NCI-H2196 treated with DMSO at 0.1 percent for 48 hours (cell line): Measurements from ENCODE around the gene CMA1.
"Not testable (repeated sequence)": the region's sequence is repeated elsewhere in the genome, so short reads cannot be mapped to it uniquely, and the experiment has no call there.

Experiments
- DNase-seq: peaks from one replicate; lab custom pipeline; 2025; ENCODE audit not compliant: unreplicated experiment; lab: John Stamatoyannopoulos, UW

CMA1 gene

GRCh38 chr14:24470450-24470849 lies 37.6 kb downstream of the CMA1 start:
- DNase-seq: not testable (repeated sequence)

GRCh38 chr14:24465805-24466204 lies 42.3 kb downstream of the CMA1 start:
- no peak for DNase-seq

DNA sequence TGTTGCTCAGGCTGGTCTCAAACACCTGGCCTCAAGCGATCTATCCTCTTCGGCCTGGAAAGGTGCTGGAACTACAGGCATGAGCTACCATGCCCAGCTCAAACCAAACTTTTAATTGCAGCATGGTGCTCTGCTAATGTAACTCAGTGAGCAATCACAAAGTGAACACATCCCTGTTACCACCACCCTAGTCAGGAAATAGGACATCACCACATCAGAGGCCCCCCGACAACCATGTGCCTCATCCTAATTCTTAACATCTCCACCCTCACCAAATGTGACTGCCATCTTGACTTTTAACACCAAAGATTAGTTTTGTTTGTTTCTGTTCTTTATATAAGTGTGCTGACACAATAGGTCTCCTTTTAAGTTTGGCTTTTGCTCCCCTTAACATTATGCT lies 42.7 kb downstream of the CMA1 start:
- DNase-seq: no peak

DNA sequence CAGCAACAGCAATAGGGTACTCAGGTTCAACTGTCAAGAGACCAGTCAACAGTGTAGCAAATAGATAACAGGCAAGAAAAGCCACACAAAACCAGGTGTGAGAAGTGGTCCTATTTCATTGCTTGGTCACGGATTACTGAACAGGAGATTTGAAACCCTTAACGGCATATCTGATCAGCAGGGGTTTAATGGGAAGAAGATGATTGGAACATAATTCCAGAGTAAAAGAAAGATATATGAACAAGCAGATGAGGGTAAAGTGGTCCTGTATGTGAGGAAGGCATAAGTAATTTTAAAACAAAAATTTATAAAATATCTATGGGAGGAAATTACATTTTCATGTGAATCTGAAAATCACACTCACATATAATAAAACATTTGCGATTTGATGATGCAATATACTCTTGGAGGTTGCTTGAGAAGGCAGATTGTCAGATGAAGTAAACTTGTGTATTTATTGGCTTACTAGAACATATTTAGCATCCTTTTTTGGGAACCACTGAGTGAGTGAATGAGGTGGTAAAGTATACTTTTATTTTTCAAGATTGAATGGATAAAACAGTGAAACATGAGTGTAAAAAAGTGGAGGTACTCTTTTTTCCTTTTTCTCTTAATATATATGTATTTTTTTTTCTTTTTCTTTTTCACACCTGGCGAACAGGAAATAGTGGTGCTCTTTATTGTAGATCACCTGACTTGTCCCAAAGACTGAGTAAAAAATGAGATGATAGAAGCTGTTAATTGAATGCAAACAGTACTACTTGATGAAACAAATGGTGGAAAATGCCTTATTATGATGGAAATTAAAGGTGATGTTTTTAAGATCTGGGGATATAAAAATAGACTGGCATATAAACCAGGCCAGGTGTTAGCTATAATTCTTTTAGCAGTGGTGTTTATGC lies 43.9 kb downstream of the CMA1 start:
- no peak for DNase-seq

GRCh38 chr14:24463017-24463883 lies 44.8 kb downstream of the CMA1 start:
- no peak for DNase-seq

GRCh38 chr14:24461336-24461735 lies 46.7 kb downstream of the CMA1 start:
- DNase-seq: no peak

GRCh38 chr14:24459331-24459730 lies 48.7 kb downstream of the CMA1 start:
- no peak for DNase-seq

DNA sequence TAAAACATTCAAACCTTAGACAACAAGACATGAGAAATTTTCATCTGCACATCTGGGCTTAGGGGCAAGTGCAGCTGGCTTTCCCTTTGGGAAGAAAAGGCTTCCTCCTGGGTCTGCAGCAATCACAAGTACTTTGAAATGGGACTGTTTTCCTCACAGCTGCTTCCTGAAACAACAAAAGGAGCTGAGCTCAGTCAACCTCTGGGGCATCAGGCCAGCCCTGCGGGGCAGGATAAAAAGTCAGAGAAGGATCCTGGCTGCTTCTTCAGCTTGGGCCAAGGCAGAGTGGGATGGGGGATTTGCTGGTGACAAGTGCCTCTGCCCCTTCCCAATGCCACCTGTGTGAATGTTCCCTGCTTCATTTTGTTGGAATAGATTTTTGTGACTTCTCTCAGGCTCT lies 49.3 kb downstream of the CMA1 start:
- no peak for DNase-seq

DNA sequence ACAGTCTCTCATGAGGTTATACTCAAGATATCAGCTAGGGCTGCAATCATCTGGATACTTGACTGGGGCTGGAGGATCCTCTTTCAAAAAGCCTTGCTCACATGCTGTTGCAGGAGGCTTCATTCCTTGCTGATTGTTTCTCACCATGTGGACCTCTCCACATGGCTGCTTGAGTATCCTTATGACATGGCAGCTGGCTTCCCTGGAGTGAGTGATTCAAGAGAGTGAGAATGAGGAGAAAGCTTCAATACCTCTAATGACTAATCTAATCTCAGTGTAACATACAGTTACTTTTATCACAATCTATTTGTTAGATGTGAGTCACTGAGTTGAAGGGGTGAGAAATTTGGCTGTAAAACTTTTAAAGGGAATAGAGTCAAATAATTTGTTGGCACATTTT lies 51.1 kb downstream of the CMA1 start:
- no peak for DNase-seq
